Uterus (tissue), 4 donors: ENCODE results near the gene KARS1. TPM values are rescaled to one million over a fixed set of nuclear protein-coding genes. Genes with fewer than 3 reads are reported as not detected.

ENCODE experiments used
- DNase-seq, 2 donors: peaks; one replicate each; pipeline ENCODE4 v3.0.0-alpha.2; 2019 to 2020
- H3K27ac ChIP-seq, 2 donors: fragments of 200-600 bp; sonication (generic); 1 replicate in 1 of 2; 2 replicates in 1 of 2; pipeline ENCODE4 v1.5.1; 2016 to 2018
- H3K27me3 ChIP-seq, 2 donors: fragments of 200-600 bp; sonication (generic); one replicate each; pipeline ENCODE4 v1.5.1; 2018 to 2019; ENCODE audit warnings: control low read depth in 1 of 2
- H3K36me3 ChIP-seq, 2 donors: fragments of 200-600 bp; sonication (generic); one replicate each; pipeline ENCODE4 v1.5.1; 2019; ENCODE audit warnings: control low read depth in 1 of 2
- H3K4me1 ChIP-seq, 2 donors: fragments of 200-600 bp; sonication (generic); one replicate each; pipeline ENCODE4 v1.5.1; 2018 to 2019; ENCODE audit warnings: control low read depth in 1 of 2
- H3K4me3 ChIP-seq, 2 donors: fragments of 200-600 bp; sonication (generic); 1 replicate in 1 of 2; 2 replicates in 1 of 2; pipeline ENCODE4 v1.5.1; 2018 to 2019; ENCODE audit warnings: mild to moderate bottlenecking in 1 of 2
- H3K9me3 ChIP-seq, 2 donors: fragments of 200-600 bp; sonication (generic); one replicate each; pipeline ENCODE4 v1.5.1; 2019; ENCODE audit warnings: control low read depth in 1 of 2
- CTCF ChIP-seq, 4 experiments: fragments of 200-600 bp in 2 of 4; fragments of 450-650 bp in 2 of 4; sonication (generic) in 2 of 4; IDR thresholded peaks; one replicate each; pipeline ENCODE4 v1.5.1; 2016 to 2019; ENCODE audit warnings: antibody characterized with exemption in 4 of 4, mild to moderate bottlenecking in 2 of 4, moderate library complexity in 1 of 4
- POLR2A ChIP-seq, 2 donors: fragments of 450-650 bp; IDR thresholded peaks; one replicate each; pipeline ENCODE4 v1.6.1; 2016; ENCODE audit warnings: antibody characterized with exemption in 2 of 2, mild to moderate bottlenecking in 1 of 2, moderate library complexity in 1 of 2
- intact Hi-C: fragments of 100-400 bp; cut with DNase I; formaldehyde crosslinking; loops from one replicate; pipeline ENCODE4 v1.15.1; 2023; ENCODE audit warnings: low total_unique reads
- total RNA-seq, 4 donors: library from RNA; depleted of rRNA in 3 of 4; stranded (reverse); fragments of >200 nt in 3 of 4; gene quantifications; one replicate each; pipeline versions ENCODE4 v1.1.0 to v1.2.4, GENCODE V29; 2014 to 2023
- donor health status: DM: yes; HTN: yes; CAD: no.

The KARS1 gene
- total RNA-seq, 4 donors from 2014 or later: 51.8 to 101 (median 87.1) TPM

GRCh38 chr16:75635036-75635435 lies 12.4 kb downstream of the KARS1 start:
- intact Hi-C loops: no loop called here
- Histone ChIP-seq H3K4me1 (no peaks in the 10 kb centered on the region), H3K4me3 (no peak overlapping the region), H3K9me3 (no peaks in the 10 kb centered on the region), H3K27ac (no peak overlapping the region), H3K36me3 (no peaks in the 10 kb centered on the region), H3K27me3 (no peaks in the 10 kb centered on the region)
- no peak for DNase-seq
- TF ChIP-seq CTCF (IDR thresholded peaks at IDR 0.05) (no peak), POLR2A (IDR thresholded peaks at IDR 0.05) (no peak)

GRCh38 chr16:75632857-75633256 lies 14.6 kb downstream of the KARS1 start:
- H3K27me3 ChIP-seq: no peaks in the 10 kb centered on the region
- no peaks in the 10 kb centered on the region for H3K4me1 ChIP-seq
- TF ChIP-seq CTCF (IDR thresholded peaks at IDR 0.05) (no peak), POLR2A (IDR thresholded peaks at IDR 0.05) (no peak)
- intact Hi-C loops: no loop called here
- H3K9me3 ChIP-seq: no peaks in the 10 kb centered on the region
- no peak for DNase-seq
- H3K27ac ChIP-seq: no peak overlapping the region
- H3K4me3 ChIP-seq: no peak overlapping the region
- no peaks in the 10 kb centered on the region for H3K36me3 ChIP-seq

GRCh38 chr16:75630052-75630451 lies 17.4 kb downstream of the KARS1 start:
- Histone ChIP-seq H3K27ac (no peak overlapping the region), H3K36me3 (no peaks in the 10 kb centered on the region), H3K27me3 (no peaks in the 10 kb centered on the region), H3K4me3 (no peak overlapping the region), H3K4me1 (no peaks in the 10 kb centered on the region), H3K9me3 (no peaks in the 10 kb centered on the region)
- intact Hi-C loops: no loop called here
- TF ChIP-seq POLR2A (IDR thresholded peaks at IDR 0.05) (no peak), CTCF (IDR thresholded peaks at IDR 0.05) (no peak)
- no peak for DNase-seq

GRCh38 chr16:75629132-75629531 lies 18.3 kb downstream of the KARS1 start:
- H3K36me3 ChIP-seq: no peaks in the 10 kb centered on the region
- H3K4me1 ChIP-seq: no peaks in the 10 kb centered on the region
- H3K4me3 ChIP-seq: no peak overlapping the region
- no peak for DNase-seq
- H3K9me3 ChIP-seq: no peaks in the 10 kb centered on the region
- H3K27ac ChIP-seq: no peak overlapping the region
- intact Hi-C loops: loop anchor here (10.0 kb wide), 1 partner anchor 64 kb away; the partner anchor contains the start of gene GABARAPL2
- TF ChIP-seq POLR2A (IDR thresholded peaks at IDR 0.05): no peak
- no peaks in the 10 kb centered on the region for H3K27me3 ChIP-seq

GRCh38 chr16:75628351-75628750 lies 19.1 kb downstream of the KARS1 start:
- Histone ChIP-seq H3K36me3 (no peaks in the 10 kb centered on the region), H3K27ac (no peak overlapping the region), H3K4me3 (no peak overlapping the region), H3K27me3 (no peaks in the 10 kb centered on the region), H3K4me1 (no peaks in the 10 kb centered on the region), H3K9me3 (no peaks in the 10 kb centered on the region)
- TF ChIP-seq CTCF (IDR thresholded peaks at IDR 0.05) (no peak), POLR2A (IDR thresholded peaks at IDR 0.05) (no peak)
- DNase-seq: no peak
- intact Hi-C loops: loop anchor here (10.0 kb wide), 1 partner anchor 64 kb away; the partner anchor contains the start of gene GABARAPL2

- no peaks in the 10 kb centered on the region for H3K36me3 ChIP-seq
These were observed 19.6 kb downstream of the KARS1 start for GRCh38 chr16:75627851-75628250.

More at GRCh38 chr16:75627851-75628250, 19.6 kb downstream of the KARS1 start:
- H3K27me3 ChIP-seq: no peaks in the 10 kb centered on the region
- H3K4me1 ChIP-seq: no peaks in the 10 kb centered on the region
- DNase-seq: no peak
- no peak overlapping the region for H3K27ac ChIP-seq
- TF ChIP-seq CTCF (IDR thresholded peaks at IDR 0.05) (no peak), POLR2A (IDR thresholded peaks at IDR 0.05) (no peak)
- no peaks in the 10 kb centered on the region for H3K9me3 ChIP-seq
- H3K4me3 ChIP-seq: no peak overlapping the region
- intact Hi-C loops: loop anchor here (10.0 kb wide), 1 partner anchor 63 kb away; the partner anchor contains the start of gene GABARAPL2
